Mesodermal cell (in vitro differentiated cells): ENCODE measurements around the gene ABCG8.

ENCODE experiments used
- H3K27ac ChIP-seq: 2 replicates; pipeline ENCODE4 v1.7.0; 2013; ENCODE audit warnings: mild to moderate bottlenecking, low read depth, low read length, moderate library complexity; ENCODE audit not compliant: severe bottlenecking
- H3K36me3 ChIP-seq: 2 replicates; pipeline ENCODE4 v1.7.1; 2013; ENCODE audit warnings: mild to moderate bottlenecking, low read length, moderate library complexity; ENCODE audit not compliant: control insufficient read depth, insufficient read depth
- H3K4me1 ChIP-seq: one replicate; pipeline ENCODE4 v1.7.1; 2013; ENCODE audit warnings: mild to moderate bottlenecking, low read length; ENCODE audit not compliant: insufficient read depth, control insufficient read depth, poor library complexity, severe bottlenecking
- H3K4me3 ChIP-seq: 2 replicates; pipeline ENCODE4 v1.7.0; 2013; ENCODE audit warnings: low read length, control low read depth, mild to moderate bottlenecking; ENCODE audit not compliant: insufficient read depth, poor library complexity, severe bottlenecking; ENCODE audit errors: extremely low read depth
- H3K9me3 ChIP-seq: 2 replicates; pipeline ENCODE4 v1.7.1; 2013; ENCODE audit warnings: mild to moderate bottlenecking, low read length, moderate library complexity; ENCODE audit not compliant: control insufficient read depth
- WGBS, 2 experiments: methylation state at CpG; one replicate each; pipeline ENCODE4 v1.1.5; 2013; ENCODE audit warnings: missing lambda C conversion rate in 2 of 2; ENCODE audit not compliant: insufficient coverage in 2 of 2; 5-methylcytosine and 5-hydroxymethylcytosine counted together

Gene ABCG8

GRCh38 chr2:43810452-43810851 is 28.3 kb upstream of the ABCG8 start:
- no peaks in the 10 kb centered on the region for H3K4me1 ChIP-seq
- WGBS, 2 experiments = 90 to 100% methylated on average over 1 to 2 of the region's 2 CpGs
- H3K36me3 ChIP-seq = no peaks in the 10 kb centered on the region
- H3K9me3 ChIP-seq = no peaks in the 10 kb centered on the region
- no peak overlapping the region for H3K27ac ChIP-seq
- no peak overlapping the region for H3K4me3 ChIP-seq

GRCh38 chr2:43810888-43811287 is 27.9 kb upstream of the ABCG8 start:
- no CpG with 5 or more reads among the region's 1 CpG for WGBS, 2 experiments
- Histone ChIP-seq H3K36me3 (no peaks in the 10 kb centered on the region), H3K4me1 (no peaks in the 10 kb centered on the region), H3K4me3 (no peak overlapping the region), H3K27ac (no peak overlapping the region), H3K9me3 (no peaks in the 10 kb centered on the region)

- H3K4me1 ChIP-seq = no peaks in the 10 kb centered on the region
- no peak overlapping the region for H3K27ac ChIP-seq
- WGBS, 2 experiments = 100% methylated on average over 1 of the region's 2 CpGs; no CpG with 5 or more reads in 1 of the 2 experiments
- H3K9me3 ChIP-seq = no peaks in the 10 kb centered on the region
- H3K4me3 ChIP-seq = no peak overlapping the region
- no peaks in the 10 kb centered on the region for H3K36me3 ChIP-seq
These were observed 26.8 kb upstream of the ABCG8 start for GRCh38 chr2:43812006-43812405.

GRCh38 chr2:43812947-43813346 is 25.8 kb upstream of the ABCG8 start:
- H3K27ac ChIP-seq = no peak overlapping the region
- 92 to 100% methylated on average over 1 to 2 of the region's 2 CpGs for WGBS, 2 experiments
- H3K9me3 ChIP-seq = no peaks in the 10 kb centered on the region
- no peaks in the 10 kb centered on the region for H3K4me1 ChIP-seq
- H3K36me3 ChIP-seq = no peaks in the 10 kb centered on the region
- no peak overlapping the region for H3K4me3 ChIP-seq

GRCh38 chr2:43814711-43815110 is 24.1 kb upstream of the ABCG8 start:
- no peak overlapping the region for H3K27ac ChIP-seq
- H3K9me3 ChIP-seq = no peaks in the 10 kb centered on the region
- no CpG with 5 or more reads among the region's 3 CpGs for WGBS, 2 experiments
- no peak overlapping the region for H3K4me3 ChIP-seq
- peaks cover 3% of the 10 kb centered on the region for H3K4me1 ChIP-seq
- no peaks in the 10 kb centered on the region for H3K36me3 ChIP-seq

- H3K9me3 ChIP-seq = no peaks in the 10 kb centered on the region
- peaks cover 3% of the 10 kb centered on the region for H3K4me1 ChIP-seq
- H3K36me3 ChIP-seq = no peaks in the 10 kb centered on the region
- H3K27ac ChIP-seq = no peak overlapping the region
- H3K4me3 ChIP-seq = no peak overlapping the region
- no CpG with 5 or more reads among the region's 5 CpGs for WGBS, 2 experiments
These were observed 20.0 kb upstream of the ABCG8 start for GRCh38 chr2:43818761-43819160.

GRCh38 chr2:43819491-43820163 is 19.1 kb upstream of the ABCG8 start:
- 86 to 94% methylated on average over 3 to 4 of the region's 7 CpGs for WGBS, 2 experiments
- no peaks in the 10 kb centered on the region for H3K9me3 ChIP-seq
- H3K4me1 ChIP-seq = peaks cover 3% of the 10 kb centered on the region
- H3K27ac ChIP-seq = no peak overlapping the region
- no peaks in the 10 kb centered on the region for H3K36me3 ChIP-seq
- H3K4me3 ChIP-seq = no peak overlapping the region

GRCh38 chr2:43822839-43823238 is 15.9 kb upstream of the ABCG8 start:
- Histone ChIP-seq H3K4me3 (no peak overlapping the region), H3K36me3 (no peaks in the 10 kb centered on the region), H3K4me1 (peaks cover 3% of the 10 kb centered on the region), H3K27ac (no peak overlapping the region), H3K9me3 (no peaks in the 10 kb centered on the region)
- 88 to 89% methylated on average over 5 of the region's 7 CpGs for WGBS, 2 experiments

- H3K4me3 ChIP-seq = no peak overlapping the region
- H3K4me1 ChIP-seq = peaks cover under 1% of the 10 kb centered on the region
- WGBS, 2 experiments = 91 to 93% methylated on average over 9 of the region's 11 CpGs
- no peak overlapping the region for H3K27ac ChIP-seq
- H3K9me3 ChIP-seq = no peaks in the 10 kb centered on the region
- H3K36me3 ChIP-seq = no peaks in the 10 kb centered on the region
These were observed 15.0 kb upstream of the ABCG8 start for GRCh38 chr2:43823751-43824150.

GRCh38 chr2:43824512-43824911 is 14.3 kb upstream of the ABCG8 start:
- Histone ChIP-seq H3K27ac (no peak overlapping the region), H3K36me3 (no peaks in the 10 kb centered on the region), H3K4me1 (no peaks in the 10 kb centered on the region), H3K4me3 (no peak overlapping the region), H3K9me3 (no peaks in the 10 kb centered on the region)
- 100% methylated on average over 1 of the region's 2 CpGs; no CpG with 5 or more reads in 1 of the 2 experiments for WGBS, 2 experiments

GRCh38 chr2:43824951-43825493 is 13.7 kb upstream of the ABCG8 start:
- no peak overlapping the region for H3K27ac ChIP-seq
- WGBS, 2 experiments = 86 to 92% methylated on average over 8 of the region's 12 CpGs
- no peaks in the 10 kb centered on the region for H3K9me3 ChIP-seq
- H3K36me3 ChIP-seq = no peaks in the 10 kb centered on the region
- H3K4me3 ChIP-seq = no peak overlapping the region
- no peaks in the 10 kb centered on the region for H3K4me1 ChIP-seq
